ENCODE results near the gene IRS1. TPM values are rescaled to one million over a fixed set of nuclear protein-coding genes. Genes with fewer than 3 reads are reported as not detected.

The IRS1 gene, protein sequence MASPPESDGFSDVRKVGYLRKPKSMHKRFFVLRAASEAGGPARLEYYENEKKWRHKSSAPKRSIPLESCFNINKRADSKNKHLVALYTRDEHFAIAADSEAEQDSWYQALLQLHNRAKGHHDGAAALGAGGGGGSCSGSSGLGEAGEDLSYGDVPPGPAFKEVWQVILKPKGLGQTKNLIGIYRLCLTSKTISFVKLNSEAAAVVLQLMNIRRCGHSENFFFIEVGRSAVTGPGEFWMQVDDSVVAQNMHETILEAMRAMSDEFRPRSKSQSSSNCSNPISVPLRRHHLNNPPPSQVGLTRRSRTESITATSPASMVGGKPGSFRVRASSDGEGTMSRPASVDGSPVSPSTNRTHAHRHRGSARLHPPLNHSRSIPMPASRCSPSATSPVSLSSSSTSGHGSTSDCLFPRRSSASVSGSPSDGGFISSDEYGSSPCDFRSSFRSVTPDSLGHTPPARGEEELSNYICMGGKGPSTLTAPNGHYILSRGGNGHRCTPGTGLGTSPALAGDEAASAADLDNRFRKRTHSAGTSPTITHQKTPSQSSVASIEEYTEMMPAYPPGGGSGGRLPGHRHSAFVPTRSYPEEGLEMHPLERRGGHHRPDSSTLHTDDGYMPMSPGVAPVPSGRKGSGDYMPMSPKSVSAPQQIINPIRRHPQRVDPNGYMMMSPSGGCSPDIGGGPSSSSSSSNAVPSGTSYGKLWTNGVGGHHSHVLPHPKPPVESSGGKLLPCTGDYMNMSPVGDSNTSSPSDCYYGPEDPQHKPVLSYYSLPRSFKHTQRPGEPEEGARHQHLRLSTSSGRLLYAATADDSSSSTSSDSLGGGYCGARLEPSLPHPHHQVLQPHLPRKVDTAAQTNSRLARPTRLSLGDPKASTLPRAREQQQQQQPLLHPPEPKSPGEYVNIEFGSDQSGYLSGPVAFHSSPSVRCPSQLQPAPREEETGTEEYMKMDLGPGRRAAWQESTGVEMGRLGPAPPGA (N-terminal part only)
- total RNA-seq (2022; extraction: Qiagen RNA extraction), result 13.6 to 20.2 TPM (median 17.2 TPM) in 5 replicates

DNA sequence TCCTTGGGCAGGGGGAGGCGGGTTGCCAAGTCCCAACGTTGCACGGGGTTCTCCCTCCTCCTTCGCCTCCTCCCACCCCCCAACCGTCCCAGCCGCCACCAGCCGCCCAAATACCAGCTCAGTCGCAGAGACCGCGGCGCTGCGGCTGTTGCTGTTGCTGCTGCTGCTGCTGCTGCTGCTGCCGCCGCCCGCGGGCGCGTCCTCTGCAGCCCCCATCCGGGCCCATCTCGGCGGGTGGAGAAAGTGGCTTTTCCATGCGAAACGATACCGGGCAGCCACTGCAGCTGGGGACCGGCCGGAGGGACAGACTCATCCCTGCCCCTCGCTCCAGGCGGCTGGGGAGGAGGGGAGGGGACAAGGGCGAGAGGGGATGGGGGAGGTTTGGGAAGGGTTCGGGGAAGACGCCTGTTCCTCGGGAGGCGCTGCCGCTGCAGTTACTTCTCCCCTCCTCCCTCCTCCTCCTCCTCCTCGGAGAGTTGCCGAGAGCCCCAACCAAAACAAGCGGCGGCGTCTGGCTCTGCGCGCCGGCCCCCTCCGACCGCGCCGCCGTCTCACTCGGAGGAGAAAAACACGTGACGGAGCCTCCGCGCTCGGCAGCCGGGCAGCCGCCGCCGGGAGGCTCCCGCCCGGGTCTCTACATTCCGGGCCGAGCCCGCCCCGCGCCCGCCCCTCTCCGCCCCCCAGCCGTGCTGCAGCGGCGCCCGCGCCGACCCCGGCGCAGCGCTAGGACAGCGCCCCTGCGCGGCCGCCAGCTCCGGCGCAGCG, at the start of gene IRS1:
TSS of gene IRS1 (minus strand) at position 610 of the 765 bp plus-strand sequence. CDS start 1,082 bp downstream, outside the sequence.

DNA sequence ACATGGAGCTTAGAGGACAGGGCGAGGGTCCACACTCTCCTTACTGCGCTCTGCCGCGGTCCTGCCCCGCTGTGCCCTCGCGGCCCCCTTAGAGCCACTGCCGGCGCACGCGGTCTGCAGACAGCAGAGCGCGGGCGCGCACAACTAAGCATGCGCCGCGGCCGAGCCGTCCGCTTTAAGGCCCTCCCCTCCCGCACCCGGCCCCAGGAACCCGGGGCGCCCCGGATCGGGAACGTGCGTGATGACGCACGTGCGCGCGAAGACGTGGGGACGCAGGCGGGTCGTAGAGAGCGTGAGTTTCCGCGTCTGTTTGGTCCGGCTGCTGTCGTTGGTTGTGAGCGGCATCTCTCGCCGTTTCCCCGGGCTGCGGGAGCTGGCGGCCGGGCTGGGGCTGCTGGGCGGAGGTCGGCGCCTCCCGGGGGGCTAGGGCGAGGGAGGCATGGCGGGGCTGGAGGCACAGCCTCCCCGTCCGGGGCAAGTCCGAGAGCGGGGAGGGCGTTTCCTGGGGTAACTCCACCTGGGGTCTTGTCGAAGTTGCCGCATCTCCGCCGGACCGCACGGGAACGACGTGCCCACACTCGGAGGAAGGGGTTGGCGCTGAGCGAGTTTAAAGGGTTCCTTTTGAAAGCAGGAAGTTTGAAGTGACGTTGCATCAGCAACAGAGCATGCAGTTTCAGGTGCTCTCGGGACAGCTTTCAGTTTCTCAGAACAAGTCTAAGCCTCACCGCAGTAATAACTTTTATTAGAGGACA, 36.4 kb upstream of the IRS1 start, which contains the start of gene RHBDD1:
TSS of gene RHBDD1 (plus strand) at position 259 of the 752 bp plus-strand sequence. CDS start 28,640 bp downstream, outside the sequence.

Other genes starting within 250 kb of the IRS1 start
- 6.7 to 10.3 TPM (median 10.2 TPM) in 5 replicates for gene RHBDD1, start 36.2 kb upstream of the IRS1 start, total RNA-seq (2022; extraction: Qiagen RNA extraction)

Data from A549 treated with CORT108297 at 1 μM for 4 hours (cell line).